NCI-H1436 treated with DMSO at 0.1 percent for 48 hours (cell line): ENCODE data around the gene ZNF410.

Source experiments
- DNase-seq: peaks from one replicate; lab custom pipeline; 2025; lab: John Stamatoyannopoulos, UW

Gene ZNF410

DNA sequence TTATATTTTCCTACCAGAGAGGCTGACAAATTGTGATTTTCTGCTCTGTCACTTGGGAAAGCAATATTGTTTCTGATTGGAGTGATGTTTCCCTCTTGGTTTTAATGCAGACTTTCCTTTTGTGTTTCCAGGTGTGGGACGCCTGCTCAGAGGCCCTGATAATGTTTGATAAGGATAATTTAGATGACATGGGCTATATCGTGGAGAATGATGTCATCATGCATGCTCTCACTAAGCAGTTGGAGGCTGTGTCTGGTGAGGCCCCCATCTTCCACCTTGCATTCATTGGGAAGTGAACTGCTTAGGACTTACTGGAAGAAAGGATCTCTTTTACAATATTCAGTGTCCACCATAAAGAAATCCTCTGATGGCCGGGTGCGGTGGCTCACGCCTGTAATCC, 69.0 kb downstream of the ZNF410 start:
- DNase-seq = no peak

DNA sequence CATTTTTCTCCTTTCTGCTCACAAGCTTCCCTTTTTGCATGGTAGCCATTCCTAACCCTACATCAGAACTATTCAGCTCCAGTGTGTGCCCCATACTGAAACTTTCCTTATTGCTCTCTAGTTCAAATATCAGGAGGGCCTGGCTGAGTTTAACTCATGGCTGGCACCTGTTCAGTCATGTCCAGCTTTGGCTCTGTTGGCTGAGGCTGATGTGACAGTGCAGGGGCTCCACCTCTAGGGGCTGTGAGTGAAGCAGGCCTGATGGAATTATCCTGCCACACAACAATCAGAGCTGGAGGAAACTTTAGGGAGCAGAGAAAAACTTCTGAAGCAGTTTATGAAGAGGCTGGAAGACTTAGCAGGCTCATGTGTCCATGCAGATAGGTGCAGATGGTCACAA, 71.9 kb downstream of the ZNF410 start:
- DNase-seq = no peak

DNA sequence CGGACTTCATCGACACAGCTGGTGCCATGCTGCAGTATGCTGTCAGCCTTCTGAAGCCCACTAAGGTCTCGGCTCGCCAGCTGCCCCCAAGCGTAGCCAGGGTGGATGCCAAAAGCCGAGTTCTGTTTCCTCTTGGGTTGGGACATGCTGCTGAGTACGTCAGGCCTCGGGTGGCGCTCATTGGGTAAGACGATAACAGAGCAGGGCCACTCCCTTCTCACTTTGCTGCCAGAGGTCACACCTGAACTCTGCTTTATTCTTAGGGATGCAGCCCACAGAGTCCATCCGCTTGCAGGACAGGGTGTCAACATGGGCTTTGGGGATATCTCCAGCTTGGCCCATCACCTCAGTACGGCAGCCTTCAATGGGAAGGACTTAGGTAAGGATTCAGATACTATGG, 74.5 kb downstream of the ZNF410 start:
- no peak for DNase-seq

DNA sequence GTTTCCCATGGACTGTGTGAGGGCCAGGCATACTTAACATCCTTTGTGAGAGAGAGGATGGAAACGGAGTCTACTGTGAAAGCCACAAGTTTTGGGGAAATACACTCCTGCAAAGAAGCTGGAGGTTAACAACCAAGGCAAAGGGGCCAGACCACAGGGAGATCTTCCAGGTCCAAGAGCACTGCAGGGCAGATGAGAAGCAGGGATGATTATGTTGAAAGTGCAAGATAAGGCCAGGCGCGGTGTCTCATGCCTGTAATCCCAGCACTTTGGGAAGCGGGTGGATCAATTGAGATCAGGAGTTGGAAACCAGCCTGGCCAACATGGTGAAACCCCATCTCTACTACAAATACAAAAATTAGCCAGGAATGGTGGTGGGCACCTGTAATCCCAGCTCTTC, 78.6 kb downstream of the ZNF410 start:
- DNase-seq = no peak

DNA sequence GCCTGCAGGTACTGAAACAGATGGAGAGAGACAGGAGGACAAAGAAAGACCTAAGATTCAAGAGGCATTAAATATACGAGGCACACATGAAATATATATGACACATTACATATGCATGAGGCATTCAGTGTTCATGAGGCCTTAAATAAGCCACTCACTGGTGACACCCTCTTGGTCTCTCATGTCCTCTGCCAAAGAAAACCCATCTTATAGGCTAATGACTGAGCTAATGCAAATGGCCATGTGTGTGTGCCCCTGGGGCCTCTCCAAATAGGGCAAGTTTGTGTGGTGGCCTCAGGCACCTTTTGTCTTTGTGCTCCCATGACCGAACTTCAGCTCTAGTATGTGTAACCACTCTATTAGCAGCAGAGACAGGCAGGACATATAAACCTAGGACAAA, 82.2 kb downstream of the ZNF410 start:
- no peak for DNase-seq

DNA sequence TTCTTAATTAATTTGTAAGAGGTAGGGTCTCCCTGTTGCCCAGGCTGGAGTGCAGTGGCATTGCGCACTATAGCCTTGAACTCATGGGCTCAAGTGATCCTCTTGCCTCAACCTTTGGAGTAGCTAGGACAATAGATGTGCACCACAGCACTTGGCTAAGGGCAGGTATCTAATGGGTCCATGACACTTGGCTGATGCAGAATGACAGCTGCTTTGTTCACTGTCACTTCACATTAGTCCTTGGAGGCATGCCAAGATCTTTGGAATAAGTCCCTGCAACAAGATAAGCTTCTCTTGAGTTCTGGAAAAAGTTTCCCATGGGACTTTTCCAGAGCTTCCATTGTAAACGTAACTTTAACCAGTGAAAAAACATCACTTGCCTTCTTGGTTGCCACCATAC, 86.8 kb downstream of the ZNF410 start:
- DNase-seq = no peak

DNA sequence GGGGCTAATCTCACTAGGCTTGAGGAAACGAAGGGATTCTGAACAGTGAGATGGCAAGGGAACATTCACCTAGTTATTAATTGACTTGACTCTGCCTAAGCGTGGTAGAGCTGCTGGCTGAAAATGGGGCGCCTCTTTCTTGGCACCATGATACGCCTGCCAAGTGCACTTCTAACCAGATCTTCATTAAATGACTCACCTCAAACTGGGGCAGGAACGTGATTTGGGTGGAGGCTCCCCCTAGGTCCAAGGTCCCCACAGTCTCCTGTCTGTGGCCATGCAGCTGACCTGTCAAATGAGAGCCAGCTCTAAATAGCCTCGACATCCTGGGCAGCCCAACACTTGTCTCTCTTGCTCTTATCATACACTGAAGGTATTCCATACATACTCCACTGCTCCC, 89.5 kb downstream of the ZNF410 start:
- DNase-seq = no peak

DNA sequence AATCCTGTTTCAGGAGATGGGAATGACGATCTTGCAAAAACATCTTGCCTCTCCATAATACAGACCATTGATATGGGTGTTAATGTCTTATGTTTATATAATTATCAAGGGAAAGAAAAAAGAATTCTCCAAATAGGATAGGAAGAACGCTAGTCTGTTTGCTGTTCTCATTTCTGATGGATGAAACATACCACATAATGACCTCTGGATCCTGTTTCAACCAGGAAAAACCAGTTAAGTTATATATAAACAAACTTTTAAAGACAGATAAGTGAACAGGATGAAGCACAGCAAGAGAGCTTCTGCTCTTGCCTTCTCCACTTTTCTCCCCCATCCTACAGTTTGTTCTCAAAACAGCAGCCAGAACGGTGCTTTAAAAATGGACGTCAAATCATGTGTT, 91.2 kb downstream of the ZNF410 start:
- no peak for DNase-seq
